Fibroblast of skin of left quadriceps (primary cell): ENCODE data around the gene AATK.

ENCODE experiments used
- DNase-seq, 2 experiments: peaks; one replicate each; pipeline ENCODE4 v3.0.0-alpha.2; 2013; ENCODE audit warnings: low read depth in 2 of 2

Gene AATK

GRCh38 chr17:81127526-81128177, 38.4 kb downstream of the AATK start:
- no peak for DNase-seq

GRCh38 chr17:81127133-81127455, 38.9 kb downstream of the AATK start:
- DNase-seq, result no peak

GRCh38 chr17:81126281-81127132, 39.5 kb downstream of the AATK start:
- no peak for DNase-seq

GRCh38 chr17:81125573-81126081, 40.4 kb downstream of the AATK start:
- no peak for DNase-seq

- no peak for DNase-seq
Measured at GRCh38 chr17:81124377-81124776, 41.6 kb downstream of the AATK start.

- DNase-seq, result no peak
Measured at GRCh38 chr17:81123052-81124048, 42.7 kb downstream of the AATK start.

- DNase-seq, result no peak
Measured at GRCh38 chr17:81121841-81122733, 43.9 kb downstream of the AATK start.

GRCh38 chr17:81120695-81121621, 45.1 kb downstream of the AATK start:
- DNase-seq, result no peak

- no peak for DNase-seq
Measured at GRCh38 chr17:81120149-81120484, 45.9 kb downstream of the AATK start.

- peak; percentile 68 to 71 for DNase-seq
Measured at GRCh38 chr17:81119223-81120148, 46.5 kb downstream of the AATK start.

- DNase-seq, result no peak
Measured at GRCh38 chr17:81118308-81119221, 47.5 kb downstream of the AATK start.

- DNase-seq, result no peak
Measured at GRCh38 chr17:81117672-81118198, 48.3 kb downstream of the AATK start.

GRCh38 chr17:81116704-81117103, 49.3 kb downstream of the AATK start:
- DNase-seq, result no peak

- no peak for DNase-seq
Measured at GRCh38 chr17:81115749-81116464, 50.1 kb downstream of the AATK start.

GRCh38 chr17:81115219-81115618, 50.8 kb downstream of the AATK start:
- DNase-seq, result no peak

GRCh38 chr17:81114351-81115093, 51.5 kb downstream of the AATK start:
- DNase-seq, result no peak
